Loucy (cell line): ENCODE measurements around the gene SLC5A3.

Experiments used
- H2AFZ ChIP-seq: fragments of 200-600 bp; sonication (generic); 2 replicates; pipeline ENCODE4 v1.6.0; 2016; ENCODE audit warnings: antibody characterized with exemption, mild to moderate bottlenecking, low read length, moderate library complexity
- H3F3A ChIP-seq: fragments of 200-600 bp; 2 replicates; pipeline ENCODE4 v1.6.0; 2016; ENCODE audit warnings: antibody characterized with exemption, low read depth, mild to moderate bottlenecking
- H3K27me3 ChIP-seq: fragments of 200-600 bp; sonication (generic); 2 replicates; pipeline ENCODE4 v1.6.1; 2014; ENCODE audit warnings: low read length, mild to moderate bottlenecking; ENCODE audit not compliant: insufficient read depth, poor library complexity, severe bottlenecking
- H3K36me3 ChIP-seq: fragments of 200-600 bp; sonication (generic); 2 replicates; pipeline ENCODE4 v1.6.1; 2016; ENCODE audit warnings: low read length; ENCODE audit not compliant: insufficient read depth
- H3K4me1 ChIP-seq: fragments of 200-600 bp; sonication (generic); 2 replicates; pipeline ENCODE4 v1.5.1; 2014; ENCODE audit warnings: low read length, mild to moderate bottlenecking; ENCODE audit not compliant: insufficient read depth, poor library complexity, severe bottlenecking
- H3K4me2 ChIP-seq: fragments of 200-600 bp; sonication (generic); 2 replicates; pipeline ENCODE4 v1.6.0; 2014; ENCODE audit warnings: antibody characterized with exemption, low read length, low read depth, mild to moderate bottlenecking; ENCODE audit not compliant: poor library complexity, severe bottlenecking
- H3K4me3 ChIP-seq: fragments of 200-600 bp; sonication (generic); 2 replicates; pipeline ENCODE4 v1.5.1; 2014; ENCODE audit warnings: low read length, mild to moderate bottlenecking, mixed read lengths; ENCODE audit not compliant: poor library complexity, severe bottlenecking
- H3K79me2 ChIP-seq: fragments of 200-600 bp; sonication (generic); 2 replicates; pipeline ENCODE4 v1.6.1; 2014; ENCODE audit warnings: low read length; ENCODE audit not compliant: insufficient read depth
- H3K9ac ChIP-seq: fragments of 200-600 bp; sonication (generic); 2 replicates; pipeline ENCODE4 v1.6.0; 2014; ENCODE audit warnings: mild to moderate bottlenecking, low read depth, low read length, moderate library complexity; ENCODE audit not compliant: poor library complexity, severe bottlenecking
- H3K9me2 ChIP-seq: fragments of 200-600 bp; sonication (generic); replicated peaks from 2 replicates; pipeline ENCODE4 v1.6.1; 2016; ENCODE audit warnings: low read depth, low read length, mixed read lengths
- H3K9me3 ChIP-seq: fragments of 200-600 bp; sonication (generic); 2 replicates; pipeline ENCODE4 v1.6.1; 2014; ENCODE audit warnings: mild to moderate bottlenecking, antibody characterized with exemption, low read length, low read depth; ENCODE audit not compliant: insufficient read depth
- H4K20me1 ChIP-seq: fragments of 200-600 bp; sonication (generic); 2 replicates; pipeline ENCODE4 v1.6.0; 2014; ENCODE audit warnings: antibody characterized with exemption, low read length, mild to moderate bottlenecking; ENCODE audit not compliant: insufficient read depth, poor library complexity, severe bottlenecking
- EZH2phosphoT487 ChIP-seq: fragments of 200-600 bp; IDR thresholded peaks from 2 replicates; pipeline ENCODE4 v1.6.1; 2018; ENCODE audit warnings: antibody characterized with exemption, mild to moderate bottlenecking, moderate library complexity, borderline replicate concordance
- TF ChIP-seq, protein P1 (sequence below): fragments of 200-600 bp; sonication (generic); conservative IDR thresholded peaks from 2 replicates; pipeline ENCODE4 v1.5.1; 2014; ENCODE audit warnings: mild to moderate bottlenecking, antibody characterized with exemption, low read length

The SLC5A3 gene

DNA sequence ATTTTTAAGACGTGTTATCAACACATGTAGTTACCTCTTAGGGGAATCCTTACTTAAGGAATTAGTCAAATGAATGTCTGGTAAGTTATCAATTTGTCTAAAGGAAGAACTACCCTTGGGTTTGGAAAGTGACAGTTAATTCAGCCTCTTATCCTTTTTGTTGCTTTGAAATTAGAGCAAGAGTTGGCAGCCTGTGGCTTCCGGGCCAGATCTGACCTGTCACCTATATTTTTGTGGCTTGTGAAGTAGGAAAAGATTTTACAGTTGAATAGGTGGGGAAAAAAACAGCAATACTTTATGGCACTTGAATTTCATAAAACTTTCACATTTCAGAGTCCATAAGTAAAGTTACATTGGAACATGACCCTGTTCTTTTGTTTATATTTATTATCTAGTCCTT is 5.5 kb downstream of the SLC5A3 start:
- Histone ChIP-seq H3K4me3 (peak overlapping the region; percentile 98), H3K4me1 (peaks cover 82% of the 10 kb centered on the region), H3K4me2 (peak overlapping the region; percentile 86), H3K9me3 (no peaks in the 10 kb centered on the region), H2AFZ (no peak overlapping the region), H4K20me1 (peaks cover 80% of the 10 kb centered on the region), H3F3A (peaks cover 15% of the 10 kb centered on the region; the same call in 1 of the 2 replicates), H3K36me3 (0 out of 2 replicates have a peak, but pooled peaks cover 4% of the 10 kb centered on the region), H3K27me3 (no peaks in the 10 kb centered on the region), H3K9ac (peak overlapping the region; percentile 95), H3K79me2 (peaks cover 97% of the 10 kb centered on the region), H3K9me2 (no peaks in the 10 kb centered on the region)
- TF ChIP-seq EZH2phosphoT487, result no peak
- TF ChIP-seq, protein P1, sequence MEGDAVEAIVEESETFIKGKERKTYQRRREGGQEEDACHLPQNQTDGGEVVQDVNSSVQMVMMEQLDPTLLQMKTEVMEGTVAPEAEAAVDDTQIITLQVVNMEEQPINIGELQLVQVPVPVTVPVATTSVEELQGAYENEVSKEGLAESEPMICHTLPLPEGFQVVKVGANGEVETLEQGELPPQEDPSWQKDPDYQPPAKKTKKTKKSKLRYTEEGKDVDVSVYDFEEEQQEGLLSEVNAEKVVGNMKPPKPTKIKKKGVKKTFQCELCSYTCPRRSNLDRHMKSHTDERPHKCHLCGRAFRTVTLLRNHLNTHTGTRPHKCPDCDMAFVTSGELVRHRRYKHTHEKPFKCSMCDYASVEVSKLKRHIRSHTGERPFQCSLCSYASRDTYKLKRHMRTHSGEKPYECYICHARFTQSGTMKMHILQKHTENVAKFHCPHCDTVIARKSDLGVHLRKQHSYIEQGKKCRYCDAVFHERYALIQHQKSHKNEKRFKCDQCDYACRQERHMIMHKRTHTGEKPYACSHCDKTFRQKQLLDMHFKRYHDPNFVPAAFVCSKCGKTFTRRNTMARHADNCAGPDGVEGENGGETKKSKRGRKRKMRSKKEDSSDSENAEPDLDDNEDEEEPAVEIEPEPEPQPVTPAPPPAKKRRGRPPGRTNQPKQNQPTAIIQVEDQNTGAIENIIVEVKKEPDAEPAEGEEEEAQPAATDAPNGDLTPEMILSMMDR, result no peak

DNA sequence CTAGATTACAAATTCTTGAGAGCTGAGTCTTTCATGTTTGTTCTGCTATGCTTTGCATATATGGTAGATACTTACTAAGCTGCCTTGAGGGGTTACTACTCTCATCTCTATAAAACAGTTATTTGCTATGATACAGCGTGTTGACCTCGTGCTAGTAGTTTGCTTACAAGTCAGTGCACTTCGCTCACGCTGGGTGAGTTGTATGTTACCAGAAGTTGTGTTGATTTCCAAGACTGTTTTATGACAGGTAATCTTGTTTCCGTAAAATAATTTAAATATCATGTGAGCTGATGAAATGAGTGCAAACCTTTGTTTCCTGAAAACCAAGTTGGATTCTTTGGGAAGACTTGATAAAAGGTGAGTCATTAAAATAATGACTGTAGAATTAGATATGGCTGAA is 7.3 kb downstream of the SLC5A3 start:
- H3K9ac ChIP-seq, result peak overlapping the region; percentile 95
- no peaks in the 10 kb centered on the region for H3K9me2 ChIP-seq
- peak overlapping the region; percentile 86 for H3K4me2 ChIP-seq
- peak overlapping the region; percentile 98 for H3K4me3 ChIP-seq
- H3K36me3 ChIP-seq, result 0 out of 2 replicates have a peak, but pooled peaks cover 4% of the 10 kb centered on the region
- peaks cover 65% of the 10 kb centered on the region for H4K20me1 ChIP-seq
- H3F3A ChIP-seq, result peaks cover 15% of the 10 kb centered on the region; the same call in 1 of the 2 replicates
- peaks cover 88% of the 10 kb centered on the region for H3K4me1 ChIP-seq
- peaks cover 97% of the 10 kb centered on the region for H3K79me2 ChIP-seq
- TF ChIP-seq, protein P1, result no peak
- TF ChIP-seq EZH2phosphoT487, result no peak
- no peak overlapping the region for H2AFZ ChIP-seq
- no peaks in the 10 kb centered on the region for H3K9me3 ChIP-seq
- no peaks in the 10 kb centered on the region for H3K27me3 ChIP-seq

DNA sequence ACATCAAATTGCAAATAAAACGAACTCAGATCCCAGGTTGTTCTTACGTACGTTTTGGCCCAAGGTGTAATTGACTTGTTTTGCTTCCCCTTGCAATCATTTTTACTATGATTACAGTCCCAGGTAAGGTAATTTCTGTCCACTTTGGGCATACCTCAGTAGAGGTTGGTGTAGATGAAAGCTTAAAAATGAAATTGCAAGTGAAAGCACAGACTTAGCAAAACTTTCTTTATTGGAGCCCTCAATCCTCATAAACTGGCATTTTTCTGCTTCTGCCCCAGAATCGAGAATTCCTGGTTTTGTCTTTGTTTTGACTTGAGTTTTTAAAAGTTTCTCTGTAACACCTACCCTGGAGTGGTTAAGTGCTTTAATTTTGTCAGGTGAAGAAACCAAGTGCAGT is 9.4 kb downstream of the SLC5A3 start:
- H3K9ac ChIP-seq, result peak overlapping the region; percentile 95
- H3K27me3 ChIP-seq, result no peaks in the 10 kb centered on the region
- H2AFZ ChIP-seq, result no peak overlapping the region
- peaks cover 96% of the 10 kb centered on the region for H3K79me2 ChIP-seq
- no peaks in the 10 kb centered on the region for H3K9me3 ChIP-seq
- no peaks in the 10 kb centered on the region for H3K9me2 ChIP-seq
- peak overlapping the region; percentile 98 for H3K4me3 ChIP-seq
- H4K20me1 ChIP-seq, result peaks cover 60% of the 10 kb centered on the region
- H3K4me2 ChIP-seq, result peak overlapping the region; percentile 86
- H3K36me3 ChIP-seq, result 0 out of 2 replicates have a peak, but pooled peaks cover 4% of the 10 kb centered on the region
- H3K4me1 ChIP-seq, result peaks cover 90% of the 10 kb centered on the region
- peaks cover 15% of the 10 kb centered on the region; the same call in 1 of the 2 replicates for H3F3A ChIP-seq
- TF ChIP-seq EZH2phosphoT487, result no peak
- TF ChIP-seq, protein P1, result no peak
